Liver (tissue), 3 donors: ENCODE measurements around the gene CD47.

Experiments used
- CTCF ChIP-seq: fragments of 150-350 bp; IDR thresholded peaks from 2 replicates; pipeline ENCODE4 v1.5.1; 2017; ENCODE audit warnings: improper control_type of control experiment, low read depth, low read length; ENCODE audit not compliant: missing input control
- FOXA2 ChIP-seq: IDR thresholded peaks from 2 replicates; pipeline ENCODE4 v1.6.1; 2016; ENCODE audit warnings: antibody characterized with exemption
- GABPA ChIP-seq, 2 donors: IDR thresholded peaks in 1 of 2; conservative IDR thresholded peaks in 1 of 2; 2 replicates each; pipeline ENCODE4 v1.6.1; 2016; ENCODE audit warnings: antibody characterized with exemption in 2 of 2, mild to moderate bottlenecking in 1 of 2, moderate library complexity in 1 of 2
- HNF4A ChIP-seq, 2 donors: conservative IDR thresholded peaks; 2 replicates each; pipeline ENCODE4 v1.6.1; 2016; ENCODE audit warnings: antibody characterized with exemption in 2 of 2, mild to moderate bottlenecking in 2 of 2
- MAX ChIP-seq: IDR thresholded peaks from 2 replicates; pipeline ENCODE4 v1.6.1; 2016; ENCODE audit warnings: antibody characterized with exemption
- RAD21 ChIP-seq, 2 donors: IDR thresholded peaks; 2 replicates each; pipeline ENCODE4 v1.6.1; 2016; ENCODE audit warnings: antibody characterized with exemption in 2 of 2, mild to moderate bottlenecking in 2 of 2
- RXRA ChIP-seq, 2 donors: IDR thresholded peaks; 2 replicates each; pipeline ENCODE4 v1.6.1; 2017 to 2018; ENCODE audit warnings: antibody characterized with exemption in 2 of 2, mild to moderate bottlenecking in 1 of 2
- SP1 ChIP-seq: IDR thresholded peaks from 2 replicates; pipeline ENCODE4 v1.6.1; 2018; ENCODE audit warnings: antibody characterized with exemption, mild to moderate bottlenecking
- YY1 ChIP-seq: IDR thresholded peaks from 2 replicates; pipeline ENCODE4 v1.6.1; 2016; ENCODE audit warnings: antibody characterized with exemption, mild to moderate bottlenecking
- ZBTB33 ChIP-seq: IDR thresholded peaks from 2 replicates; pipeline ENCODE4 v1.6.1; 2016; ENCODE audit warnings: antibody characterized with exemption
- donor health status: healthy.
- donor health status: healthy.

- TF ChIP-seq CTCF (no peak), YY1 (no peak), GABPA (IDR thresholded peaks at IDR 0.05 in 1 of 2, conservative IDR thresholded peaks at IDR 0.05 in 1 of 2) (no peak), ZBTB33 (no peak), SP1 (no peak), RXRA (IDR thresholded peaks at IDR 0.05) (no peak), RAD21 (IDR thresholded peaks at IDR 0.05) (no peak), HNF4A (conservative IDR thresholded peaks at IDR 0.05) (no peak), FOXA2 (no peak), MAX (no peak)
These were observed 26.5 kb upstream of the CD47 start for GRCh38 chr3:108117241-108117775.
